Measurements from ENCODE around the gene RHD. TPM values are rescaled to one million over a fixed set of nuclear protein-coding genes. Genes with fewer than 3 reads are reported as not detected.
"Not testable (repeated sequence)": the region's sequence is repeated elsewhere in the genome, so short reads cannot be mapped to it uniquely, and the experiment has no call there.

Gene RHD
- under 1 TPM in 2 of 5 donors, not detected in 3; 0.13 to 0.19 TPM for total RNA-seq
- total RNA-seq (2013) = not detected
- total RNA-seq = 0 to 0.11 (median 0) reads per million in 29 experiments

DNA sequence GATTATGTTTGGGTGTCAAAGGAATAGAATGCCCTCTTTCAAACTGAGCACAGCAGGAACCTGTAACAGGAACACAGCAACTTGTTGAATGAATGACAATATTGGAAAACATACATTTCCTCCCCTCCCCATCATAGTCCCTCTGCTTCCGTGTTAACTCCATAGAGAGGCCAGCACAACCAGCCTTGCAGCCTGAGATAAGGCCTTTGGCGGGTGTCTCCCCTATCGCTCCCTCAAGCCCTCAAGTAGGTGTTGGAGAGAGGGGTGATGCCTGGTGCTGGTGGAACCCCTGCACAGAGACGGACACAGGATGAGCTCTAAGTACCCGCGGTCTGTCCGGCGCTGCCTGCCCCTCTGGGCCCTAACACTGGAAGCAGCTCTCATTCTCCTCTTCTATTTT is at the start of gene RHD:
TSS of gene RHD (plus strand) at position 272 of the 400 bp plus-strand sequence. CDS start at position 311, 39 bp downstream.
- DNase-seq; H3K4me1 Mint-ChIP-seq; H3K27ac ChIP-seq (ENCODE audit: low read length); H3K4me1 ChIP-seq (ENCODE audit: control insufficient read depth in 1 of 2, extremely low read depth in 1 of 2, insufficient read depth in 2 of 2, low read length in 2 of 2); H3K9me3 ChIP-seq; H3K27me3 ChIP-seq (replicated peaks in 1 of 2; ENCODE audit: control insufficient read depth in 2 of 2, extremely low read depth in 1 of 2, insufficient read depth in 2 of 2, low read length in 1 of 2); POLR2A ChIA-PET; H3K27me3 Mint-ChIP-seq; ATAC-seq (replicated peaks in 1 of 4); H3K36me3 ChIP-seq (ENCODE audit: control insufficient read depth in 2 of 2, extremely low read depth in 1 of 2, insufficient read depth in 1 of 2, low read length in 1 of 2); H3K36me3 Mint-ChIP-seq; H3K4me3 ChIP-seq (ENCODE audit: control insufficient read depth in 1 of 2, extremely low read depth in 1 of 2, low read length in 1 of 2); H3K27ac Mint-ChIP-seq; CTCF ChIA-PET; H3K4me3 Mint-ChIP-seq; H3K9me3 Mint-ChIP-seq: not testable (repeated sequence)
- WGBS (ENCODE audit: insufficient coverage) = 92% methylated on average over 4 of the region's 8 CpGs

DNA sequence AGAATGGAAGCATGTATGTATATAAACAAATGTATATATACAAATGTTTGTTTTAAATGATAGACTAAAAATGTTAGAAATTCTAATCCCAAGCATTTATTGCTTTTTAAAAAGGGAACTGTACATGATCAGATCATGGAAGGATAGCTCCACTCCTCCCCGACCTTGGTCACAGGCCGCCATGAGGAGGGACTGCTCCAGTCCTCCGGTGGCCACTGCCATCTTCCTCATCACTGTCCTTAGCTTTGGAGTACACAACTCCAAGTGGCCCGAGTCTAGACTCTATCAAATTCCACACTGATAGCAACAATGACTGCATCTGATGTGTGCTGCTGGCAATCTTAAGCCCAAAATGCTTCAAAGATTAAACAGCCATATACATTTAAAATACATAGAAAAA is 49.7 kb upstream of the RHD start:
- no peak overlapping the region for H3K4me3 ChIP-seq (ENCODE audit: control insufficient read depth in 1 of 2, extremely low read depth in 1 of 2, low read length in 1 of 2)
- H3K27ac Mint-ChIP-seq = no peak overlapping the region
- ChIA-PET CTCF (no interaction called here), POLR2A (no interaction called here)
- no peaks in the 10 kb centered on the region for H3K27me3 Mint-ChIP-seq
- DNase-seq = no peak
- no peak overlapping the region for H3K27ac ChIP-seq (ENCODE audit: low read length)
- no peaks in the 10 kb centered on the region for H3K27me3 ChIP-seq (replicated peaks in 1 of 2; ENCODE audit: control insufficient read depth in 2 of 2, extremely low read depth in 1 of 2, insufficient read depth in 2 of 2, low read length in 1 of 2)
- H3K4me1 ChIP-seq (ENCODE audit: control insufficient read depth in 1 of 2, extremely low read depth in 1 of 2, insufficient read depth in 2 of 2, low read length in 2 of 2) = no peaks in the 10 kb centered on the region
- H3K9me3 Mint-ChIP-seq = no peaks in the 10 kb centered on the region
- no CpG with 5 or more reads among the region's 4 CpGs for WGBS (ENCODE audit: insufficient coverage)
- no peak overlapping the region for H3K4me3 Mint-ChIP-seq
- H3K4me1 Mint-ChIP-seq = peaks cover 0 to 6% (median 1%) of the 10 kb centered on the region in 3 donors
- H3K36me3 ChIP-seq (ENCODE audit: control insufficient read depth in 2 of 2, extremely low read depth in 1 of 2, insufficient read depth in 1 of 2, low read length in 1 of 2) = peaks cover 16 to 66% of the 10 kb centered on the region in 2 donors
- no peaks in the 10 kb centered on the region for H3K9me3 ChIP-seq
- ATAC-seq (replicated peaks in 1 of 4) = no peak
- H3K36me3 Mint-ChIP-seq = peaks cover 50% of the 10 kb centered on the region

DNA sequence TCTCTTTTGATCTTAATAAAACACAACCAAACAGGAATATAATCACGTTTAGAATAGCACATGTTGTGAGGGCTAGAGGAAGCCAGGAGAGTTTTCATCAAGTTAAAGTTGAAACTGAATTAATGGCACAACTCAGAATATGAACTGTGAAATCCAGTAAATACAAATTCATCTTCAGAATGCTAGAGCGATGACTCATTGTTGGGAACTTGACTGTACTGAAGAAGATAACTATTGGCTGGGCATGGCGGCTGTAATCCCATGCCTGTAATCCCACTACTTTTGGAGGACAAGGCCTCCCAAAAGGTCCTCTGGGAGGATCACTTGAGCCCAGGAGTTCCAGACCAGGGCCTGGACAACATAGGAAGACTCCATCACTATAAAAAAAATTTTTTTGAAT is 48.8 kb upstream of the RHD start:
- Mint-ChIP-seq H3K4me3 (no peak overlapping the region), H3K27ac (peak overlapping the region in 1 of 2 donors; percentile 31), H3K9me3 (no peaks in the 10 kb centered on the region), H3K36me3 (peaks cover 56% of the 10 kb centered on the region), H3K4me1 (peaks cover 0 to 10% (median 6%) of the 10 kb centered on the region in 3 donors), H3K27me3 (no peaks in the 10 kb centered on the region)
- H3K4me1 ChIP-seq (ENCODE audit: control insufficient read depth in 1 of 2, extremely low read depth in 1 of 2, insufficient read depth in 2 of 2, low read length in 2 of 2) = no peaks in the 10 kb centered on the region
- DNase-seq = no peak
- no peak overlapping the region for H3K27ac ChIP-seq (ENCODE audit: low read length)
- no peak overlapping the region for H3K4me3 ChIP-seq (ENCODE audit: control insufficient read depth in 1 of 2, extremely low read depth in 1 of 2, low read length in 1 of 2)
- H3K27me3 ChIP-seq (replicated peaks in 1 of 2; ENCODE audit: control insufficient read depth in 2 of 2, extremely low read depth in 1 of 2, insufficient read depth in 2 of 2, low read length in 1 of 2) = no peaks in the 10 kb centered on the region
- no CpG with 5 or more reads among the region's 3 CpGs for WGBS (ENCODE audit: insufficient coverage)
- H3K36me3 ChIP-seq (ENCODE audit: control insufficient read depth in 2 of 2, extremely low read depth in 1 of 2, insufficient read depth in 1 of 2, low read length in 1 of 2) = peaks cover 16 to 74% of the 10 kb centered on the region in 2 donors
- no peaks in the 10 kb centered on the region for H3K9me3 ChIP-seq
- POLR2A ChIA-PET = no interaction called here
- CTCF ChIA-PET = no interaction called here
- no peak for ATAC-seq (replicated peaks in 1 of 4)

DNA sequence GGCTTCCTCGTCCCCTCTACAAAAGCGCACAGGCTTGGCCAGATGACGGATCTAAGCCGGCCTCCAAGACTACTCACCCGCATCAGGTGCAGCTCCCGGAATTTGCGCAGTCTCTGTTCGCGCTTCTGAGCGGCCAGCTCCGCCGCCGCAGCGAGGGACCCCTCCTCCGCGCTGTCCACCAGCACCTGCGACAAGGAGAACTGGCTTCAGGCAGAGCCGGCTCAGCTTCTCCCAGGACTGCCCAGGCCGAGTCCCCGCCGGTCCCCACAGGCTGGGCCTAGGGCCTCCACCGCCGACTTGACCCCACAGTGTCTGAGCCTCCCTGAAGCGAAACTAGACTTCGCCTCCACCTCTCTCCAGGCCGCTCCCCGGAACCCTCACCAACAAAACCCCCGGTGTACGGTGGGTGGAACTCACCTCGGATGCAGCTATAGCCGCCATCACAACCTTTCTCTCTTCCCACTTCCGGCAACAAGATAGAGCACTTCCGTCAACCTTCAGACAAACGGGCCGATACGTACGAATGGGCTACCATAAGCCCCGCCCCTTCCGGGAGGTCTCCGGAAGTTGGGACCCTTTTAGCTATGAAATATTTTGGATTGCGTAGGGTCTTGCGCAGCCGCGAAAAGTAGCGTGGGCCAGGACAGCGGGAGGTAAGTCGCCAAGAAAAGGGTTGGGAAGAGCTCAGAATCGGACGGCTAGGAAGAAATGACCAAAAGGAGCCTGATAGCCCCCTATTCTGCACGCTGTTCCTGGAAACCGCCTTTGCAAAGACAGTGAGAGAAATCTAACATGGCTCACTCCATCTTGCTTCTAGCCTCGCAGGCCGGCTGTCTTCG is 40.1 kb upstream of the RHD start, which contains the start of gene SYF2:
TSS of gene SYF2 (minus strand) at position 476 of the 839 bp plus-strand sequence. CDS start at position 441, 35 bp downstream.
- Mint-ChIP-seq H3K4me1 (peaks cover 25 to 45% (median 38%) of the 10 kb centered on the region in 3 donors), H3K27me3 (no peaks in the 10 kb centered on the region), H3K36me3 (peaks cover 18% of the 10 kb centered on the region), H3K4me3 (no peak within 1 kb of the TSS), H3K9me3 (no peaks in the 10 kb centered on the region), H3K27ac (no peak within 1 kb of the TSS)
- H3K27ac ChIP-seq (ENCODE audit: low read length) = peak within 1 kb of the TSS; percentile 96
- H3K36me3 ChIP-seq (ENCODE audit: control insufficient read depth in 2 of 2, extremely low read depth in 1 of 2, insufficient read depth in 1 of 2, low read length in 1 of 2) = peaks cover 5 to 39% of the 10 kb centered on the region in 2 donors
- WGBS (ENCODE audit: insufficient coverage) = 0% methylated on average over 43 of the region's 54 CpGs
- POLR2A ChIA-PET = interaction anchor here (0.5 to 2.8 kb wide), 10 partner anchors 10 to 1906 kb away, joined by 3 to 37 read pairs (median 6); partner anchors contain the start of gene RSRP1 (in 2 of the 2)
- H3K9me3 ChIP-seq = no peaks in the 10 kb centered on the region
- H3K4me3 ChIP-seq (ENCODE audit: control insufficient read depth in 1 of 2, extremely low read depth in 1 of 2, low read length in 1 of 2) = peak within 1 kb of the TSS; percentile 74 to 100
- H3K4me1 ChIP-seq (ENCODE audit: control insufficient read depth in 1 of 2, extremely low read depth in 1 of 2, insufficient read depth in 2 of 2, low read length in 2 of 2) = peaks cover 12 to 28% of the 10 kb centered on the region in 2 experiments
- ATAC-seq (replicated peaks in 1 of 4) (peak; percentile 93 to 95 (median 94)), DNase-seq (peak; percentile 77 to 95 (median 88))
- H3K27me3 ChIP-seq (replicated peaks in 1 of 2; ENCODE audit: control insufficient read depth in 2 of 2, extremely low read depth in 1 of 2, insufficient read depth in 2 of 2, low read length in 1 of 2) = no peaks in the 10 kb centered on the region
- CTCF ChIA-PET = interaction anchor here in 1 of 2 donors (0.7 kb wide), 1 partner anchor 15 kb away, joined by 3 read pairs; the partner anchor contains the start of gene RSRP1

DNA sequence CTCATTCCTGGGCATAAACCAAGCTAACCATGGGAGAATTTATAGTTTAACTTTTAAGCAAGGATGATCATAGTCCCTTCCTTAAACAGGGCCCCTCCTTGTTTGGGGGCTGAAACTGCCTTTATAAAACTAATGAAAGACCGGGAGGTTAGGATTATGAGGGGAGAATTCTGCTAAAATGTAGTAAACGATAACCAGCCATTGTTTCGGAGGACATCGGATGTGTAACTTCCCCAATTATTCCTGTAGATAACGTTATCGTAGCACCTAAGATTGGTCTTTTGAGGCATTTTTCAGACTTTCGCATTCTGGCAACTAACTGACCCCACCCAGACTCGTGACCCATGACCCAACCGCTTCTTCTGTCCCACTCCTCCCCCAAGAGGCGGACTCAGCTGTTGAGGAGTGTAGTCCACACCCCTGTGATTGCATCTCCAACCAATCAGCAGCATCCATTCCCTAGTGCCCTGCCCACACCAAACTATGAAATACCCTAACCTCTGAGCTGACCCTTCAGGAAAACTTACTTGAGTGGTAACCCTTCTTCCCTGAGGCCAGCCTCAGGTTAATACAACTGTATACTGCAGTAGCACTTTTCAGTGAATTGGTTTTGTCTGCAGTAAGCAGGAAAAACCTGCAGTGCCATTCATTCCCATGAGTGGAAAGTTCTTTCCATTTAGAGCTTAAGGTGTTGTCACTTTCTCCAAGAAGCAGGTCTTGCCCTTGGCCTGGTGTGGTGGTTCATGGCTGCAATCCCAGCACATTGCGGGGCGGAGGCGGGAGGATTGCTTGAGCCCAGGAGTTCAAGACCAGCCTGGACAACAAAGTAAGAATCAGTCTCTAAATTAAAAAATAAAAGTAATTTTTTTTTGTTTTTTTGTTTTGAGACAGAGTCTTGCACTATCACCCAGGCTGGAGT is 39.2 kb upstream of the RHD start:
- Mint-ChIP-seq H3K9me3 (no peaks in the 10 kb centered on the region), H3K27me3 (no peaks in the 10 kb centered on the region), H3K4me1 (peaks cover 27 to 43% (median 37%) of the 10 kb centered on the region in 3 donors), H3K36me3 (peaks cover 11% of the 10 kb centered on the region), H3K4me3 (no peak overlapping the region), H3K27ac (no peak overlapping the region)
- peak overlapping the region; percentile 96 for H3K27ac ChIP-seq (ENCODE audit: low read length)
- peak in 34 of 35 experiments; percentile 25 to 72 (median 46) for DNase-seq
- peaks cover 12 to 28% of the 10 kb centered on the region in 2 experiments for H3K4me1 ChIP-seq (ENCODE audit: control insufficient read depth in 1 of 2, extremely low read depth in 1 of 2, insufficient read depth in 2 of 2, low read length in 2 of 2)
- H3K27me3 ChIP-seq (replicated peaks in 1 of 2; ENCODE audit: control insufficient read depth in 2 of 2, extremely low read depth in 1 of 2, insufficient read depth in 2 of 2, low read length in 1 of 2) = no peaks in the 10 kb centered on the region
- POLR2A ChIA-PET = interaction anchor here (0.5 to 2.8 kb wide), 9 partner anchors 9 to 582 kb away, joined by 3 to 37 read pairs (median 7); partner anchors contain the start of gene RSRP1 (in 1 of the 2)
- peak; percentile 32 to 56 (median 48) for ATAC-seq (replicated peaks in 1 of 4)
- H3K4me3 ChIP-seq (ENCODE audit: control insufficient read depth in 1 of 2, extremely low read depth in 1 of 2, low read length in 1 of 2) = peak overlapping the region; percentile 74 to 100
- peaks cover 5 to 31% of the 10 kb centered on the region in 2 donors for H3K36me3 ChIP-seq (ENCODE audit: control insufficient read depth in 2 of 2, extremely low read depth in 1 of 2, insufficient read depth in 1 of 2, low read length in 1 of 2)
- 3% methylated on average over 8 of the region's 13 CpGs for WGBS (ENCODE audit: insufficient coverage)
- H3K9me3 ChIP-seq = no peaks in the 10 kb centered on the region
- CTCF ChIA-PET = interaction anchor here (0.6 to 0.7 kb wide), 3 partner anchors 14 to 1601 kb away, joined by 3 to 6 read pairs (median 4); partner anchors contain the start of gene RSRP1 (in 1 of the 2)

All from T-cell (primary cell).